Measurements from ENCODE around the gene FKBP9.

- no peak for TF ChIP-seq CTCF (IDR thresholded peaks at IDR 0.05; ENCODE audit: poor library complexity)
- TF ChIP-seq EZH2phosphoT487 (IDR thresholded peaks at IDR 0.05; ENCODE audit: low read depth, severe bottlenecking, unreplicated experiment): no peak
Measured at GRCh38 chr7:33039903-33040292, 82.7 kb downstream of the FKBP9 start.

Data from hepatocyte (in vitro differentiated cells).